Globus pallidus (tissue), 1 donor: ENCODE measurements around the gene LRG1.

Source experiments
- DNase-seq: peaks from one replicate; pipeline ENCODE4 v3.0.0-alpha.2; 2015; ENCODE audit warnings: low spot score

The LRG1 gene

GRCh38 chr19:4539693-4540581, at the start of gene LRG1:
LRG1 (minus strand) TSS chr19:4540036; CDS start chr19:4540013, 23 bp downstream.
- peak; percentile 20 for DNase-seq

GRCh38 chr19:4588291-4588761, 48.5 kb upstream of the LRG1 start:
- DNase-seq = no peak

GRCh38 chr19:4587527-4587926, 47.7 kb upstream of the LRG1 start:
- no peak for DNase-seq

GRCh38 chr19:4586691-4587090, 46.9 kb upstream of the LRG1 start:
- no peak for DNase-seq

- DNase-seq = no peak
Measured at GRCh38 chr19:4586245-4586644, 46.4 kb upstream of the LRG1 start.

- DNase-seq = no peak
Measured at GRCh38 chr19:4585556-4585955, 45.7 kb upstream of the LRG1 start.

- no peak for DNase-seq
Measured at GRCh38 chr19:4584670-4585460, 45.0 kb upstream of the LRG1 start.

GRCh38 chr19:4583961-4584669, 44.3 kb upstream of the LRG1 start:
- DNase-seq = no peak

GRCh38 chr19:4582980-4583842, 43.4 kb upstream of the LRG1 start:
- DNase-seq = no peak

GRCh38 chr19:4581666-4582553, 42.1 kb upstream of the LRG1 start:
- DNase-seq = no peak

- DNase-seq = no peak
Measured at GRCh38 chr19:4580961-4581665, 41.3 kb upstream of the LRG1 start.

- DNase-seq = no peak
Measured at GRCh38 chr19:4580021-4580901, 40.4 kb upstream of the LRG1 start.

- DNase-seq = no peak
Measured at GRCh38 chr19:4579389-4579788, 39.6 kb upstream of the LRG1 start.

- DNase-seq = no peak
Measured at GRCh38 chr19:4578552-4579248, 38.9 kb upstream of the LRG1 start.

GRCh38 chr19:4577020-4577782, 37.4 kb upstream of the LRG1 start:
- DNase-seq = no peak

- no peak for DNase-seq
Measured at GRCh38 chr19:4576016-4576933, 36.4 kb upstream of the LRG1 start.
